Measurements from ENCODE around the gene STK11IP.

The STK11IP gene

DNA sequence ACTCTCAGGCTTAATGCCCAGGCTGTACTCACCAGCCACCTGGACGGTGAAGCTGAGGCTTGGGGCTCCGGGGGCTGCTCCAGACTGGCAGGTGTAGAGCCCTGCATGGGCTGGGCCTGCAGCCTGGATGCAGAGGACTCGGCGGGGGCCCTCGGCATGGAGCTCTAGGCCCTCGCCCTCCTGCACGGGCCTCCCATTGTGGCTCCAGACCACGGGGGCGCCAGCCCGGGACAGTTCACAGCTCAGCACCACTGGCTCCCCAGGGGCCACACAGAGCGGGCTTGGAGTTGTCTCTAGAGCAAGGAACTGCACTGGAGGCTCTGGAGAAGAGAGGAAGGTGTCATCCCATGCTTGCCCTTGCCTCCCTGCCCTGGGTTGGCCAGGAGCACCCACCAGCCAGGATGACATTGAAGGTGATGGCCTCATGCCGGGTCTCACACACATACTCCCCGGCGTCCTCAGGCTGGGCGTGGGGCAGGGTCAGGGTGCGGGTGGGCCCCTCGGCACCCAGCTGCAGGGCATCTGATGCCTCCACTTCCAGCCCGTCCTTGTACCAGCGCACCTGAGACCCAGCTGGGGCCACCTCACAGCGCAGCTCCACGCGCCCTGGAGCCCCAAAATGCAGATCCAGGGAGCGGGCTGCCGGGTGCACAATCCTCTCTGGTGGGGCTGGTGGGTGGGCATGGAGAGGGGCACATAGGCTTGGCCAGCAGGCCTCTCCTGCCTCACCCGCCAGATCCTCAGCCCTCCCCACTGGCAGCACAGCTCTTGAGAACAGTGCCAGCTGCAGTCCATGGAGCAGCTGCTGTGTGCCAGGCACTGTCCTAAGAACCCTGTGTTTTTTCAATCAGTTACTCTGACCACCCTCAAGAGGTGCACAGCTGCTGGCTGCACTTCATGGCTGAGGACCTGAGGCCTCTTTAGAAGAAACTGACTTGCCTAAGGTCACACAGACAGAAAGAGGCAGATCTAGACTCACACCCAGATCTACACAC is 39.6 kb upstream of the STK11IP start:
- no peaks in the 10 kb centered on the region for H3K36me3 Mint-ChIP-seq (ENCODE audit: insufficient read depth)
- no peak overlapping the region for H3K27ac Mint-ChIP-seq (ENCODE audit: low read depth)
- no peaks in the 10 kb centered on the region for H3K9me3 Mint-ChIP-seq
- ATAC-seq (replicated peaks; ENCODE audit: extremely low read depth, poor library complexity, severe bottlenecking) (no peak), DNase-seq (ENCODE audit: low spot score in 2 of 2) (no peak)
- H3K4me1 Mint-ChIP-seq = no peaks in the 10 kb centered on the region
- peaks cover 76% of the 10 kb centered on the region for H3K27me3 Mint-ChIP-seq
- H3K4me3 Mint-ChIP-seq = no peak overlapping the region

DNA sequence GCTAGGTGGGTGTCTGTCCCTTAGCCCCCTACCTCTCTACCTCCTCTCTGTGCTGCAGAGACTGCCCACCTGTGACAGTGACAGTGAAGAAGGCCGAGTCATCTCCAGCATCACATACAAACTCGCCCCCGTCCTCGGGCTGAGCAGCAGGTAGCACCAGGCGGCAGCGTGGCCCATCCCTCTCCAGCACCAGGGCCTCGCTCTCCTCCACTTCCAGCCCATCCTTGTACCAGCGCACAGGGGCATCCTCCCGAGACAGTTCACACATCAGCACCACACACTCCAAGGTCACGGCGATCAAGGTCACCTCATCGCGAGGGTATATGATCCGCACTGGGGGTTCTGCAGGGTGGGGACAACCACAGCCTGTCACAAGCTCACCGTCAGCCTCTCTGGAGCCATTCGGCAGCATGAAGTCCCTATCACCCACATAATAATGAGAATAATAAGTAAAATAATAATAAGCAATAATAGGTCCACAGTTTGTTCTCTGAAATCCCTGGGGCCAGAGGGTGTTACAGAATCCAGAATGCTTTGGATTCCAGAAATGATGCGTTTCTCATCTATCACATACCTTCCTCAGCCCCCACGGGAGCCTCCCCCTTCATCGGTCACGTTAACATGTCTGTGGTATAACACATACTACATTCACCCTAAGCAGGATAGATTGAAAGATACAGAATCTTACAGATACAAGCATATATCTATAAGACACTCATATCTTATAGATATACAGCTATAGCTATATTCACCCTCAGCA is 38.3 kb upstream of the STK11IP start:
- Mint-ChIP-seq H3K36me3 (ENCODE audit: insufficient read depth) (peaks cover 3% of the 10 kb centered on the region), H3K4me3 (no peak overlapping the region), H3K4me1 (no peaks in the 10 kb centered on the region), H3K9me3 (no peaks in the 10 kb centered on the region), H3K27ac (ENCODE audit: low read depth) (no peak overlapping the region), H3K27me3 (peaks cover 76% of the 10 kb centered on the region)
- DNase-seq (ENCODE audit: low spot score in 2 of 2) = no peak
- ATAC-seq (replicated peaks; ENCODE audit: extremely low read depth, poor library complexity, severe bottlenecking) = no peak

DNA sequence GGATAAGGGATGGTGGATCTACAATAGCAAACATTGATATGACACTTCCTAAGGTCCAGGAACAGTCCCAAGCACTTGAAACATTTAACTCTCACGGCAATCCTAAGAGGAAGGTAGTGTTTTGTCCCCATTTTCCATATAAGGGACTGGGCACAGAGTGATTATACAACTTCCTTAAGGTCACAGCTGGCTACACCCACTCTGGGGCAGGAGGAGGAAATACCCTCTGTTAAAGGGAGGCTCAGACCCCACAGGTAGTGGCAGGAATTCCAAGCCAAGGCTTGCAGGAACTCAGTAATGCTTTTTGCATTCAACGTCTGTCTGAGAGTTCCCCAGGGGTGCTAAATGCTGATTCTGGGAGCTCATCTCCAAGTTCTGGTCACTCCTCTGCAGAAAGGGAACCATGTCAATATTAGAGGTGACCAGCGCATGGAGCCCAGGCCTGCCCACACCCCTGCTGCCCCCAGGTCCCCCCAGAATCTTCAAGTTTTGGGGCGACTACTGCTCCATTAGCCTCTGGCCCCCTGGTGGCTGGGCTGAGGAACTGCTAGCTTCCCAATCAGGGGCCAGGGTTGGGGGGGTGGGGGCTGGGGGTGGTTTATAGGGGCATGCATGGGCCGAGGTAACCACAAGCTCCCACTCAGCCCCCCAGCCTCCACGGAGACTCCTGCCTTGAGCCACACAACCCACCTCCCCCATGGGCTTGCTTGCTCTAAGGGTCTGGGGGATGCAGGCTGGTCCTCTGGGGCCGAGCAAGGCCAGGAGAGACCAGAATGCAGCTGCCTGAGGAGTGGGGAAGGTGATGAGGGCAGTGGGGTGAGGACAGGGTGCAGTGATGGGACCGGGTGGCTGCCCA is 37.4 kb upstream of the STK11IP start:
- H3K27ac Mint-ChIP-seq (ENCODE audit: low read depth) = no peak overlapping the region
- DNase-seq (ENCODE audit: low spot score in 2 of 2) = no peak
- H3K9me3 Mint-ChIP-seq = no peaks in the 10 kb centered on the region
- no peak overlapping the region for H3K4me3 Mint-ChIP-seq
- peaks cover 3% of the 10 kb centered on the region for H3K36me3 Mint-ChIP-seq (ENCODE audit: insufficient read depth)
- ATAC-seq (replicated peaks; ENCODE audit: extremely low read depth, poor library complexity, severe bottlenecking) = no peak
- H3K27me3 Mint-ChIP-seq = peaks cover 76% of the 10 kb centered on the region
- no peaks in the 10 kb centered on the region for H3K4me1 Mint-ChIP-seq

DNA sequence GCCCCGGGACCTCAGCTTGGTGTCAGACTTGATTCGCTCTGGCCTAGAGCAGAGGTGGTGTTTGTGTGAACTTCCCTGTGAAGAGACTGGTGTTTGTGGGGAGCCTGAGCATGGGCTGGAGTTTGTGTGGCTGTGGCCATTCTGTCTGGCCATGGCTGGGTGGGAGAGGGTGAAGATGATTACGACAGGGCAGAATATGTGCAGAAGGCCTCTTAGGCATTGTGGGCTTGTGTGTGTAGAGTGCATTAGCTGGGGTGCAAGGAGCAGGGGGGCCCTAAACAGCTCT is 36.8 kb upstream of the STK11IP start:
- no peak for ATAC-seq (replicated peaks; ENCODE audit: extremely low read depth, poor library complexity, severe bottlenecking)
- H3K4me3 Mint-ChIP-seq = no peak overlapping the region
- DNase-seq (ENCODE audit: low spot score in 2 of 2) = no peak
- H3K27ac Mint-ChIP-seq (ENCODE audit: low read depth) = no peak overlapping the region
- H3K4me1 Mint-ChIP-seq = no peaks in the 10 kb centered on the region
- peaks cover 76% of the 10 kb centered on the region for H3K27me3 Mint-ChIP-seq
- H3K36me3 Mint-ChIP-seq (ENCODE audit: insufficient read depth) = peaks cover 3% of the 10 kb centered on the region
- H3K9me3 Mint-ChIP-seq = no peaks in the 10 kb centered on the region

DNA sequence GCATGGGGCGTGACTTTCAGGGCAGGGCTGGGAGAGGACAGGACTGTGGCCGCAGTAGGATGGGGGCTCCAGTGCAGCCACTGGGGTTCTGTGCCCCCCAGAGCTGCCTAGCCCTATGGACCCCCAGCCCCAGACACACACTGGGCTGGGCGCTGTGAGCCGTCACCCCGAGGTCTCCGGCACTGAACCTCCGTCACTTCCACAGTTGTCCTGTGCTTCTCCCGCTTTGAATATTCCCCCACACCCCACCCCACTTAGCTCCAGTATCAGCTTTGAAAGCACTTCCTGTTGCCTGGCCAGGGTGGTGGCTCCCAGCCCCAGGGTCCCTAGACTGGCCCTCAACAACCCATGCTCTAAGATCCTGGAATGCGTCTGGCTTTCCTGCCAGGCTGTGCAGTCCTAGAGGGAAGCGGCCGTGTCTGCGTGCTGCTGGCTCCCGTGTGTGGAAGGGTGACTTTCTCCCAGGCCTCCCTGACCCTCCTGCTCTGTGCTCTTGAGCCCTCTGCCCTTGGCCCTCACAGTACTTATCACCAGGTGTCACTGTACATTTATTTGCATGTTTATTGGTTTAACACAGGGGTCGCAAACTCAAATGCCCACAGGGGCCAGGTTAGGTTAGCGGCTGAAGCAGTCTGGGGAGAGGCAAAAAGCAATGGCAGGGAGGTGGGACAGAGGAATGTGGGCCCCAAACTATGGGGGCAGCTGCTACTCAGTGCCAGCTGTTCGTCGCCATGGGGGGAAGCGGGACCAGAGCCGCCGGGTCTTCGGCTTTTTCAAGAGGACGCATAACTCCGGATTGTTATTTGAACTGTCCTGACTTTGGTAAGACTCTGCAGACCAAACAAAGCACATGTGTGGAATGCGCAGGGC is 36.2 kb upstream of the STK11IP start:
- DNase-seq (ENCODE audit: low spot score in 2 of 2) = no peak
- peaks cover 3% of the 10 kb centered on the region for H3K36me3 Mint-ChIP-seq (ENCODE audit: insufficient read depth)

DNA sequence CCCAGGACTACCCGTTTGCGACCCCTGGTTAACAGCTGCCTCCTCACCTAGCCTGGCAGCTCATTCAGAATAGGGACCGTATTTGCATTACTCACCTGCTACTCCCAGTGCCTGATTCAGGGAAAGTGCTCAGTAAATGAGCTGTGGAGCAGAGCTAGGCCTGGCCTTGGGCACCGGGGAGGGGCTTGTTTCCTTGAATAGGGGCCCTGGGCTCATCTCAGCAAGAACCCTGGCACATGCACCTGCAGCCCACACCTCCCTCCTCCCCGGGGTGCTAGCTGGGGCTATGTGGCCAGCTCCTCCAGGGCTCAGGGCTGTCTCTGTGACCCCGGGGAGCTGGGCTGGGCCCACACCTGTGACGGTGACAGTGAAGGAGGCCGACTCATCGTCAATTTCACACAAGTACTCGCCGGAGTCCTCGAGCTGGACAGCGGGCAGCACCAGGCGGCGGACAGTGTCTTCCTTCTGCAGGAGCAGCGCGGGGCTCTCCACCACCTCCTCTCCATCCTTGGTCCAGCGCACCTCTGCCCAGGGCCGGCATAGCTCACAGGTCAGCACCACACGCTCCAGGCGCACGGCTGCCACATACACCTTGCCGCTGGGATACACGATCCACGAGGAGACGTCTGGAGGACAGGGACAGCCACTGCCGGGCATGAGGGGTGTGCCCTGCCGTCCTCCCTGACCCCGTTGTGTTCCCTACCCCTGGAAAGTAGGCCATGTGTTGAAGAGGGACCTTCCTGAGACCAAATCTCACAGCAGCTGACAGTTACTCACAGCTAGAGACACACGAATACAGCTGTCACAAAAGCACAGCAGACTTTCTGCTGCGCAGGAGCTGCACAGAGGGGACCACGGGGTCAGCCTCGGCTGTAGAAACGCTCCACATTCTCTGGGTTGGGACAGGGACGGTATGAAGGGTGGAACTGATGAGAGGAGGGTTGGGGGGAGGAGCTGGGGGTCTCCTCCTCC is 35.3 kb upstream of the STK11IP start:
- no peaks in the 10 kb centered on the region for H3K4me1 Mint-ChIP-seq
- peaks cover 84% of the 10 kb centered on the region for H3K27me3 Mint-ChIP-seq
- no peak overlapping the region for H3K4me3 Mint-ChIP-seq
- H3K36me3 Mint-ChIP-seq (ENCODE audit: insufficient read depth) = peaks cover 3% of the 10 kb centered on the region
- no peak overlapping the region for H3K27ac Mint-ChIP-seq (ENCODE audit: low read depth)
- DNase-seq (ENCODE audit: low spot score in 2 of 2) = no peak
- no peaks in the 10 kb centered on the region for H3K9me3 Mint-ChIP-seq
- no peak for ATAC-seq (replicated peaks; ENCODE audit: extremely low read depth, poor library complexity, severe bottlenecking)

More for the DNA sequence above, 36.2 kb upstream of the STK11IP start:
- Mint-ChIP-seq H3K9me3 (no peaks in the 10 kb centered on the region), H3K4me3 (no peak overlapping the region), H3K27ac (ENCODE audit: low read depth) (no peak overlapping the region), H3K4me1 (no peaks in the 10 kb centered on the region), H3K27me3 (peaks cover 78% of the 10 kb centered on the region)
- no peak for ATAC-seq (replicated peaks; ENCODE audit: extremely low read depth, poor library complexity, severe bottlenecking)

DNA sequence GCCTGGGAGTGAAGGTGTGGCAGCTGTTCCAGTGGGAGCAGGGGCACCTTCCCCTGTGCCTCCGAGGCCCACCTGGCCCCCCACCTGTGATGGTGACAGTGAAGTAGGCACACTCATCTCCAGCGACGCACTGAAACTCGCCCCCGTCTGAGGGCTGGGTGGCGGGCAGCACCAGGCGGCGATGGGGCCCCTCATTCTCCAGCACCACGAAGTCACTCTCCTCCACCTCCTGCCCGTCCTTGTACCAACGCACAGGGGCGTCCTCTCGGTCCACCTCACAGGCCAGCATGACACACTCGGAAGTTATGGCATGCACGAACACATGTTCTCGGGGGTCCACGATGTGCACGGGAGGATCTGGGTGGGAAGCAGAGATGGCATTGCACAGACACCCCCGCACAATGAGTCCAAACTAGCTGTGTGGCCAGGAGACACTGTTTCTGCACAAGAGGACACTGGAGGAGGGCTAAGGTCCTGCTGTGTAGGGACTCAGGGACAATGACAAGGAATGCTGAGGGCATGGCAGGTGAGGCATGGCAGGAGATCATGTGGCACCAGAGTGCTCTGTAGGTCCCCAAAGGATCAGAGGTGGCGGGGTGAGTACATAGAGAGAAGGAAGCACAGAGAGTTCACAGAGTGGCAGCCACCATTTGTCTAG is 34.3 kb upstream of the STK11IP start:
- Mint-ChIP-seq H3K27me3 (peaks cover 89% of the 10 kb centered on the region), H3K9me3 (no peaks in the 10 kb centered on the region), H3K4me1 (no peaks in the 10 kb centered on the region), H3K27ac (ENCODE audit: low read depth) (no peak overlapping the region), H3K36me3 (ENCODE audit: insufficient read depth) (peaks cover 3% of the 10 kb centered on the region), H3K4me3 (no peak overlapping the region)
- ATAC-seq (replicated peaks; ENCODE audit: extremely low read depth, poor library complexity, severe bottlenecking) (no peak), DNase-seq (ENCODE audit: low spot score in 2 of 2) (no peak)

DNA sequence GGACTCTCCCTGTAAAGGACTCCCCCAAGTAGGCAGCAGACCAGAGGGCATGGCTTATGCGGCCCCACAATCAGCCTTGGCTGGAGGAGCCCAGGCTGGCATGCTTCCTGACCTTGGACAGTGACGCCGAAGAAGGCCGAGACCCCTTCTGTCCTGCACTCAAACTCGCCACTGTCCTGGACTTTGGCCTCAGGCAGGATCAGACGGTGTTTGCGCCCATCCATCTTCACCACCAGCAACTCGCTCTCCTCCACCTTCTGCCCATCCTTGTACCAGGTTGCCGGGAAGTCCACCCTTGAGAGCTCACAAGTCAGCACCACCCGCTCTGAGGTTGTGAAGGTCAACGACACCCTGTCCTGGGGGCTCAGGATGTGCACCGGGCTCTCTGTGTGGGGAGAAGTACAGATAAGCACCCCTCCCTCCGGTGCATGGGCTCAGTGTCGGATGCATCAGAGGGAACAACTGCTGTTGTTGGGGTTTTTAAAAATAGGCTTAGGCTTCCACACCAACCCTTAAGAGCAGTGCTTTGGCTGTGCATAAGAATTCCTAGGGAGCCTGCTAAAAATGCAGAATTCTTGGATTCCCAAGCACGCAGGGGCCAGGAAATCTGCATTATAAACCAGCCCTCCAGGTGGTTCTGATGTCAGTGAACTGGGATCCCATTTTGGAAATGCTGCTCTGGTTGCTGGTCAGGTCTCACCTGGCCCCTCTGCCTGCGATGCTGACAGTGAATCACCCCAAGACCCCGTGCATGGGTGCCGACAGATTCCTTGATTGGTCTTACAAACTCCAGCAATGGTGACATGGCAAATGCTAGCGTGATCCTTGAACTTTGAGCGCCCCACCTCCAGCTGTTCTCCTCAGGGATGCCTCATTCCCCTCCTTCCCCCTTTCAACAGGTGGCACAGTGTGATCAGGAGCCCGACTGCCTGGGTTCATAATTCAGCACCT is 32.3 kb upstream of the STK11IP start:
- no peak overlapping the region for H3K4me3 Mint-ChIP-seq
- no peak for ATAC-seq (replicated peaks; ENCODE audit: extremely low read depth, poor library complexity, severe bottlenecking)

DNA sequence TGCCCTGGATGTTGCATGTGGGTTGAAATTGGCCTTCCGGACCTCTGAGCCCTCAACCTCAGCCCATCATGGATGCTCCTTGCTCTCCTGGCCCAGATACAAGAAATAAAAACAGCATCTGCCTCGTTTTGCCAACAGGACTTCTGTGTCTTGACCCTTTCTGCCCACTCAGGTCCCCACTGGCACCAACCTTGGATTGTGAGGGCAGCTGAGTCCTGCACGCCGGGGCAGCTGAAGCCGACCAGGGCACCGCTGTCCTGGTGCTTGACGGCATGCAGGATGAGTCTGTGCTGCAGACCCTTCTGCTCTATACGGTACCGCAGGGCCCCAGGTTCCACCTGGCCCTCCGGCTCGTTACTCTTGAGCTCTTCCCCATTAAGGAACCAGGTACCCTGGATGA is 31.0 kb upstream of the STK11IP start:
- Mint-ChIP-seq H3K27me3 (peaks cover 82% of the 10 kb centered on the region), H3K36me3 (ENCODE audit: insufficient read depth) (peaks cover 3% of the 10 kb centered on the region), H3K4me3 (no peak overlapping the region), H3K4me1 (no peaks in the 10 kb centered on the region), H3K9me3 (no peaks in the 10 kb centered on the region), H3K27ac (ENCODE audit: low read depth) (no peak overlapping the region)
- ATAC-seq (replicated peaks; ENCODE audit: extremely low read depth, poor library complexity, severe bottlenecking) (no peak), DNase-seq (ENCODE audit: low spot score in 2 of 2) (no peak)

More for the DNA sequence above, 32.3 kb upstream of the STK11IP start:
- H3K36me3 Mint-ChIP-seq (ENCODE audit: insufficient read depth) = peaks cover 3% of the 10 kb centered on the region
- H3K27me3 Mint-ChIP-seq = peaks cover 91% of the 10 kb centered on the region
- no peak for DNase-seq (ENCODE audit: low spot score in 2 of 2)
- no peak overlapping the region for H3K27ac Mint-ChIP-seq (ENCODE audit: low read depth)
- H3K4me1 Mint-ChIP-seq = no peaks in the 10 kb centered on the region
- H3K9me3 Mint-ChIP-seq = no peaks in the 10 kb centered on the region

DNA sequence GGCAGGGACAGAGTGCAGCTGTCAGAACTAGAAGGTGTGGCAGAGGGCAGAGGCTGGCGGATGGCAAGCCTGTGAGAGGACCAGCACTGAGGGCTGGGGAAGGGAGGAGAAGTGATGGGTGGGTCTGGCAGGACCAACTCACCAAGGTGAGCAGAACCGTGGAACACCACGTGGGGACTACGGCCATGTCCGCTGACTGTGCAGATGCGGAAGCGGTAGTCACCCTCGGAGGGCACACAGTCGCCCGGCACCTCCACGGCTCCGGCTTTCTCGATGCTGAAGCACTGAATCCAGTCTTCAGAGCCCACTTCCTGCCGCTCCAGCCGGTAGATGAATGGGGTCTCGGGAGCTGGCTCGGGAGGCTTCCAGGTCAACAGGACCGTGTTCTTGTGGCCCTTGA is 30.5 kb upstream of the STK11IP start:
- DNase-seq (ENCODE audit: low spot score in 2 of 2) (no peak), ATAC-seq (replicated peaks; ENCODE audit: extremely low read depth, poor library complexity, severe bottlenecking) (no peak)
- H3K36me3 Mint-ChIP-seq (ENCODE audit: insufficient read depth) = peaks cover 3% of the 10 kb centered on the region
- H3K27ac Mint-ChIP-seq (ENCODE audit: low read depth) = no peak overlapping the region
- H3K4me3 Mint-ChIP-seq = no peak overlapping the region
- peaks cover 82% of the 10 kb centered on the region for H3K27me3 Mint-ChIP-seq
- H3K9me3 Mint-ChIP-seq = no peaks in the 10 kb centered on the region
- no peaks in the 10 kb centered on the region for H3K4me1 Mint-ChIP-seq
